ENCODE results near the gene STN1. TPM values are rescaled to one million over a fixed set of nuclear protein-coding genes. Genes with fewer than 3 reads are reported as not detected.

The STN1 gene
- total RNA-seq: 27.0 and 31.1 TPM in 2 replicates

GRCh38 chr10:103918053-103918846 is at the start of gene STN1:
TSS of gene STN1 (minus strand) at chr10:103918184. CDS start at chr10:103917594, 590 bp downstream.

GRCh38 chr10:103966671-103967447 is 48.9 kb upstream of the STN1 start, which contains the start of gene SLK:
TSS of gene SLK (plus strand) at chr10:103967140. CDS start at chr10:103967746, 606 bp downstream.

GRCh38 chr10:103855424-103855823 is 62.6 kb downstream of the STN1 start, which contains the start of gene SH3PXD2A:
TSS of gene SH3PXD2A (minus strand) at chr10:103855576. CDS start at chr10:103855266, 310 bp downstream.

Other genes with a start within 250 kb of the STN1 start
- gene SH3PXD2A, start 62.6 kb downstream of the STN1 start, total RNA-seq: 2.2 and 5.9 TPM in 2 replicates
- gene SLK, start 49.0 kb upstream of the STN1 start, total RNA-seq: 68.8 and 85.4 TPM in 2 replicates
- under 0.01 TPM in 2 replicates for gene COL17A1, start 167.7 kb upstream of the STN1 start, total RNA-seq
- gene SFR1, start 204.0 kb upstream of the STN1 start, total RNA-seq: 4.1 and 5.3 TPM in 2 replicates

Measured in dermis lymphatic vessel endothelial cell (primary cell).